Lower leg skin (tissue), 4 donors: ENCODE measurements around the gene FBXL14. TPM values are rescaled to one million over a fixed set of nuclear protein-coding genes. Genes with fewer than 3 reads are reported as not detected.

Experiments used
- DNase-seq, 2 donors: peaks; one replicate each; pipeline ENCODE4 v3.0.0-alpha.2; 2019; ENCODE audit warnings: low spot score in 2 of 2
- H3K4me3 ChIP-seq: fragments of 200-600 bp; sonication (generic); 2 replicates; pipeline ENCODE4 v1.5.1; 2017; ENCODE audit warnings: mild to moderate bottlenecking, low read depth; ENCODE audit not compliant: poor library complexity, severe bottlenecking
- CTCF ChIP-seq, 3 donors: fragments of 450-650 bp; IDR thresholded peaks; one replicate each; pipeline ENCODE4 v1.5.1; 2016; ENCODE audit warnings: antibody characterized with exemption in 3 of 3, mild to moderate bottlenecking in 3 of 3, moderate library complexity in 2 of 3
- POLR2A ChIP-seq, 2 donors: fragments of 450-650 bp; IDR thresholded peaks; one replicate each; pipeline ENCODE4 v1.6.1; 2016 to 2017; ENCODE audit warnings: antibody characterized with exemption in 2 of 2, mild to moderate bottlenecking in 1 of 2, moderate library complexity in 1 of 2
- WGBS, 2 donors: methylation state at CpG; one replicate each; pipeline ENCODE4 v1.1.5; 2018; 5-methylcytosine and 5-hydroxymethylcytosine counted together
- intact Hi-C: fragments of 100-400 bp; cut with DNase I; formaldehyde crosslinking; loops from one replicate; pipeline ENCODE4 v1.15.0; 2023; ENCODE audit warnings: low total_unique reads
- total RNA-seq, 4 donors: library from RNA; depleted of rRNA; stranded (reverse); fragments of >200 nt; gene quantifications; one replicate each; pipeline ENCODE4 v1.1.0, GENCODE V29; 2016

FBXL14 gene
- total RNA-seq, 4 donors from 2014 or later: 9.3 to 12.8 (median 10.9) TPM

DNA sequence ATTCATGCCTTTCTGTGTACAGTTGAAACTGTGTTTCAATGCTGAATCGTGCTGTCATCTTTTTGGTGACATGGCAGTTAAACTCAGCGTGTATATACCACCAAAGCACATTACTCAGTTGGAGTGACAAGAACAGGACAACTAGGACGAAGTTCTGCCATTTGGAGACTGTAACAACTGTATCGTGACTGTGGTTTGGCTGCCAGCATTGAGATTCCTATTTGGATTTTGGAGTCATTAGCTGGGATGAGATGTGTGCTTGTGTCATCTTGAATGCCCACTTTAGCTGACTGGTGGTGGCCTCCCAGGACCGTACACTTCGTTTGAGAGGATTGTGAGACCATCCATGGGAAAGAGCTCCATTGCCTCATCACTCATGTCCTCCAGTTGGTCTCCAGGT, 42.9 kb downstream of the FBXL14 start:
- 90 to 94% methylated on average over 6 of the region's 6 CpGs for WGBS, 2 donors
- no peak overlapping the region for H3K4me3 ChIP-seq
- TF ChIP-seq CTCF (IDR thresholded peaks at IDR 0.05) (no peak), POLR2A (IDR thresholded peaks at IDR 0.05) (no peak)
- no peak for DNase-seq
- intact Hi-C loops: no loop called here

GRCh38 chr12:1546931-1547640, 47.3 kb downstream of the FBXL14 start:
- H3K4me3 ChIP-seq: no peak overlapping the region
- TF ChIP-seq CTCF (IDR thresholded peaks at IDR 0.05) (no peak), POLR2A (IDR thresholded peaks at IDR 0.05) (no peak)
- no peak for DNase-seq
- WGBS, 2 donors: 82 to 87% methylated on average over 19 of the region's 19 CpGs
- intact Hi-C loops: no loop called here

GRCh38 chr12:1544996-1545700, 49.2 kb downstream of the FBXL14 start:
- 52 to 53% methylated on average over 7 of the region's 7 CpGs for WGBS, 2 donors
- intact Hi-C loops: no loop called here

DNA sequence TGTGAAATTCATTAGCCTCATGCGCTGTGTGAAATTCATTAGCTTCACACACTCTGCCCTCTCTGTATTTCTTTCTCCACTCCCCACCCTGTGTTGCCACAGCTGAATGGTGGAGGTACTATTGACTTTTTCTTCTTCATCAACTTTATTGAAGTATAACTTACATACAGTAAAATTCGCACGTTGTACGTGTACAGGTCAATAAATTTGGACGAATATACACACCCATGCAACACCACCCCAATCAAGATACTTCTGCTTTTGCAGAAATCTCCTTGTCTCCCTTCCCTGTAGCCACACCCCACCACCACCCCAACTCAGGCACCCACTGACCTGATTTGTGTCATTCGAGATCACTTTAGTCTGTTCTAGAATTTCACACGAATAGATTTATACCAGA, 51.8 kb downstream of the FBXL14 start:
- 91 to 95% methylated on average over 7 of the region's 7 CpGs for whole genome bisulfite sequencing, 2 donors
- H3K4me3 ChIP-seq: no peak overlapping the region
- intact Hi-C loops: no loop called here
- no peak for TF ChIP-seq POLR2A (IDR thresholded peaks at IDR 0.05)
- TF ChIP-seq CTCF (IDR thresholded peaks at IDR 0.05): no peak
- no peak for DNase-seq

More at GRCh38 chr12:1544996-1545700, 49.2 kb downstream of the FBXL14 start:
- H3K4me3 ChIP-seq: no peak overlapping the region
- no peak for DNase-seq
- TF ChIP-seq POLR2A (IDR thresholded peaks at IDR 0.05) (no peak), CTCF (IDR thresholded peaks at IDR 0.05) (no peak)

DNA sequence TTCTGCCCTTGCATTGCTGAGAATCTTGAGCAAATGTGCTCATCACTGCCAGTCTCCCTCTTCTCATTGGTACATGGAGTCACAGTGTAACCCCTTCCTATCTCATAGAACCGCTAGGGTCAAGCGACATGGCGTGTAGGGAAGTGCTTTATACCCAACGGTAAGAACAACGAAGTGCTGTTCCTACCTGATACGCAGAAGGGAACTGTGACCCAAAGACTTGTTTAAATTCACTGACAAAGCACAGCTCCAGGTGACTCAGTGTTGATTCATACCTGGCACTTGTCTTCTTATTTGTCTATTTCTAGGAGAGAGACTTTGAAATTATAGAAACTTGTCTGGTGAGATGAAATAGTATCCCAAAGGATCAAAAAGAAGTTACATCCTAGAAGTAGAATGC, 53.7 kb downstream of the FBXL14 start:
- intact Hi-C loops: no loop called here

More for the DNA sequence above, 53.7 kb downstream of the FBXL14 start:
- WGBS, 2 donors: 53 to 65% methylated on average over 6 of the region's 6 CpGs
- no peak for TF ChIP-seq POLR2A (IDR thresholded peaks at IDR 0.05)
- no peak for TF ChIP-seq CTCF (IDR thresholded peaks at IDR 0.05)
- no peak overlapping the region for H3K4me3 ChIP-seq
- DNase-seq: no peak
